ENCODE data around the gene RNF103. TPM values are rescaled to one million over a fixed set of nuclear protein-coding genes. Genes with fewer than 3 reads are reported as not detected.
"Not testable (repeated sequence)": the region's sequence is repeated elsewhere in the genome, so short reads cannot be mapped to it uniquely, and the experiment has no call there.

Gene RNF103
- polyA plus RNA-seq, 3 donors: 32.6 to 39.6 (median 37.0) TPM

GRCh38 chr2:86592547-86593230 lies 31.0 kb downstream of the RNF103 start:
- no peak for DNase-seq (ENCODE audit: extremely low read depth in 1 of 11, low read depth in 9 of 11, low spot score in 4 of 11)

- not testable (repeated sequence) for DNase-seq (ENCODE audit: extremely low read depth in 1 of 11, low read depth in 9 of 11, low spot score in 4 of 11)
Measured at GRCh38 chr2:86589701-86590100, 34.0 kb downstream of the RNF103 start.

- DNase-seq (ENCODE audit: extremely low read depth in 1 of 11, low read depth in 9 of 11, low spot score in 4 of 11): no peak
Measured at GRCh38 chr2:86584151-86584913, 39.3 kb downstream of the RNF103 start.

- no peak for DNase-seq (ENCODE audit: extremely low read depth in 1 of 11, low read depth in 9 of 11, low spot score in 4 of 11)
Measured at GRCh38 chr2:86580560-86580959, 43.1 kb downstream of the RNF103 start.

GRCh38 chr2:86577817-86578456 lies 45.7 kb downstream of the RNF103 start:
- no peak for DNase-seq (ENCODE audit: extremely low read depth in 1 of 11, low read depth in 9 of 11, low spot score in 4 of 11)

GRCh38 chr2:86570059-86570458 lies 53.6 kb downstream of the RNF103 start:
- no peak for DNase-seq (ENCODE audit: extremely low read depth in 1 of 11, low read depth in 9 of 11, low spot score in 4 of 11)

GRCh38 chr2:86566821-86567190 lies 56.9 kb downstream of the RNF103 start:
- DNase-seq (ENCODE audit: extremely low read depth in 1 of 11, low read depth in 9 of 11, low spot score in 4 of 11): no peak

GRCh38 chr2:86566158-86566820 lies 57.4 kb downstream of the RNF103 start:
- DNase-seq (ENCODE audit: extremely low read depth in 1 of 11, low read depth in 9 of 11, low spot score in 4 of 11): no peak

GRCh38 chr2:86563650-86564061 lies 60.0 kb downstream of the RNF103 start:
- no peak for DNase-seq (ENCODE audit: extremely low read depth in 1 of 11, low read depth in 9 of 11, low spot score in 4 of 11)

GRCh38 chr2:86562922-86563649 lies 60.6 kb downstream of the RNF103 start, which contains the start of gene CHMP3:
CHMP3 (minus strand) TSS chr2:86563443; CDS start chr2:86563348, 95 bp downstream.
- peak; percentile 95 to 98 (median 97) for DNase-seq (ENCODE audit: extremely low read depth in 1 of 11, low read depth in 9 of 11, low spot score in 4 of 11)

- DNase-seq (ENCODE audit: extremely low read depth in 1 of 11, low read depth in 9 of 11, low spot score in 4 of 11): peak in 2 of 11 donors; percentile 9 to 11
Measured at GRCh38 chr2:86562485-86562921, 61.2 kb downstream of the RNF103 start.

- DNase-seq (ENCODE audit: extremely low read depth in 1 of 11, low read depth in 9 of 11, low spot score in 4 of 11): no peak
Measured at GRCh38 chr2:86557836-86558235, 65.8 kb downstream of the RNF103 start.

GRCh38 chr2:86556508-86556907 lies 67.2 kb downstream of the RNF103 start:
- DNase-seq (ENCODE audit: extremely low read depth in 1 of 11, low read depth in 9 of 11, low spot score in 4 of 11): no peak

Other genes starting within 250 kb of the RNF103 start
- gene KDM3A, start 182.5 kb downstream of the RNF103 start, polyA plus RNA-seq (ENCODE audit: insufficient read length in 3 of 3): 10 to 100 TPM; 57.7 to 81.9 (median 64.8) TPM
- 100 to 1,000 TPM; 124 to 145 (median 141) TPM for gene CHMP3, start 60.4 kb downstream of the RNF103 start, polyA plus RNA-seq (ENCODE audit: insufficient read length in 3 of 3)
- 10 to 100 TPM; 57.4 to 65.4 (median 57.7) TPM for gene RMND5A, start 96.4 kb upstream of the RNF103 start, polyA plus RNA-seq (ENCODE audit: insufficient read length in 3 of 3)
- under 1 TPM; 0.25 to 0.30 (median 0.26) TPM for gene CD8A, start 167.0 kb upstream of the RNF103 start, polyA plus RNA-seq (ENCODE audit: insufficient read length in 3 of 3)
- gene CD8B, start 238.0 kb upstream of the RNF103 start, polyA plus RNA-seq (ENCODE audit: insufficient read length in 3 of 3): 1 to 10 TPM in 2 of 3 donors, under 1 TPM in 1; 0.73 to 1.5 (median 1.2) TPM